Dedifferentiated amniotic fluid mesenchymal stem cell (primary cell): ENCODE results near the gene ZCCHC8.
"Not testable (repeated sequence)": the region's sequence is repeated elsewhere in the genome, so short reads cannot be mapped to it uniquely, and the experiment has no call there.

ENCODE experiments used
- DNase-seq: peaks from one replicate; pipeline ENCODE4 v3.0.0-alpha.2; 2016; ENCODE audit errors: extremely low spot score

ZCCHC8 gene

DNA sequence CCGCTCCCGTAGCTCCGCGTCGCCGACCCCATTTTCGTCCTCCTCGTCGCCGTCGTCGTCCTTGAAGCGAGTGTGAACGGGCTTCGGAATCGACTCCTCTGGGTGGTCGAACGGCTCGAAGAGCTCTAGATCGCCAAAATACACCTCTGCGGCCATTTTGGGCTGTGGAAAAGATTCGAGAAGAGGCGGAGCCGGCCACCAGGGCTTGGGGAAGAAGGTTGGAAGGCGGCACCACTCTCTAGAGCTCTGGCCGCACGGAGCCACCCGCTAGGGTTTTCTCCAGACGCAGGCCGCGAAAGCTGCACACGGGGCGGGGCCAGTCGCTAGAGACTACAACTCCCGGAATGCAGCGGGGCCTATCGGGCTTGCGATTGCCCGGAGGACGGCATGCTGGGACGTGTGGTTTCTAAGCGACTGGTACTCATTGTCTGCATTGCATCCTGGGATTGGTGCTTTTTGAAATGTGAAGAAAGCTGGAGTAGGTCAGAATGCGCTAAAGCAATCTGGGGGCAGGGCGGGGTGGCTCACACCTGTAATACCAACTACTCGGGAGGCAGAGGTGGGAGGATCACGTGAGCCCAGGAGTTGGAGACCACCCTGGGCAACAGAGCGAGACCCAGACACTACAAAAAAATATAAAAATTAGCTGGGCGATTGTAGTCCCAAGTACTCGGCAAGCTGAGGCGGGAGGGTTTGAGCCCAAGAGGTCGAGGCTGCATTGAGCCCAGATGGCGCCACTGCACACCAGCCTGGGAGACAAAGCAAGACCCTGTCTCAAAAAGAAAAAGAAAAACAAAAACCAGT, at the start of gene ZCCHC8:
Gene ZCCHC8 (minus strand): TSS at position 248 of the 804 bp plus-strand sequence. CDS start 92 bp downstream, at position 156.
- peak; percentile 98 for DNase-seq

GRCh38 chr12:122547330-122547729, 46.6 kb upstream of the ZCCHC8 start:
- DNase-seq, result no peak

GRCh38 chr12:122545855-122546254, 45.1 kb upstream of the ZCCHC8 start:
- DNase-seq, result no peak

- no peak for DNase-seq
Measured at GRCh38 chr12:122544537-122544936, 43.8 kb upstream of the ZCCHC8 start.

DNA sequence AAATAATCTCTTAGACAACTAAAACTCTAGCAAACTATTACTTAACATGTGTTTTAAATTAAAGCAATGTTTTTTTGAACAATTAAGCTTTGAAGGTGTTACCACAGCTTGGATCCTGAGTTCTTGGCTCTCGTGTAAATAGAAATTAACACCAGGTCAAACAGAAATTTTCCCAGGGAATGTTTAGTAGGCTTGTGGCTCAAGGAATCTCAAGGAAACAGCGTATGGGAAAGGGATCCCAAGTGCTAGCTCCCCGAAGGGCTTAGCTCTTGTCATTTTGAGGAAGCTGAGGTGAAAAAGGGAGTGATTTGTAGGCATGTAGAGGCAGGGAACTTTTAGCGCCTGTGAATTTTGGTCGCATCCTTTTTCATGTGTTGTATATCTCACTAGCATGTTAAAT, 37.8 kb upstream of the ZCCHC8 start:
- DNase-seq, result no peak

- no peak for DNase-seq
Measured at GRCh38 chr12:122537021-122537420, 36.3 kb upstream of the ZCCHC8 start.

DNA sequence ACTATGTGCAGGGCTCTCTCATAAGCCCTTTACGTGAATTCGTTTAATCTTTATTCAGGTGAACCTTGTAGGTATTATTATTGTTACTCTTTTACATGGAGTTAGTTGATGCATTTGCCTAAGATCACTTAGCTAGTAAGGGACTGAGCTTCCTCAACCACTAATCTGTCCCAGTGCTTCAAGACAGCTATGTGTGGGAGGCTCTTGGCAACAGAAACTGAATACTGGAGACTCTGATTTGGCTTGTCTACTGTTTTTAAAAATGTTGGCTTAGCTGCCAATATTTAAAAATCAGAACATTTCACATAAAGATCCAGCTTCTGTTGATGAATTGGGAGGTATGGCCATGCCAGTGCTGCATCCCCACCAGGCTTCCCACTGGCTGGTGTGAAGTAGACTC, 33.1 kb upstream of the ZCCHC8 start:
- no peak for DNase-seq

GRCh38 chr12:122528992-122529391, 28.3 kb upstream of the ZCCHC8 start:
- no peak for DNase-seq

DNA sequence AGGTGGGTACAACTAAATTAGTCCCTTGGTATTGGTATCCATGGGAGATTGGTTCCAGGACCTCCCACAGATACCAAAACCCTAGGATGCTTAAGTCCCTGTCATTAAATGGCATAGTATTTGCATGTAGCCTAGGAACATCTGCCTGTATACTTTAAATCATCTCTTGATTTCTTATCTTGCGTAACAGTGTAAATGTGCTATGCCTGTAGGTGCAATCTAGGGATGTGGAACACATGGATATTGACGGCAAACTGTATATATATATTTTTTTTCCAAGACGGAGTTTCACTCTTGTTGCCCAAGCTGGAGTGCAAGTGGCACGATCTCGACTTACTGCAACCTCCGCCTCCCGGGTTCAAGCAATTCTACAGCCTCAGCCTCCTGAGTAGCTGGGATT, 27.9 kb upstream of the ZCCHC8 start:
- DNase-seq, result no peak

DNA sequence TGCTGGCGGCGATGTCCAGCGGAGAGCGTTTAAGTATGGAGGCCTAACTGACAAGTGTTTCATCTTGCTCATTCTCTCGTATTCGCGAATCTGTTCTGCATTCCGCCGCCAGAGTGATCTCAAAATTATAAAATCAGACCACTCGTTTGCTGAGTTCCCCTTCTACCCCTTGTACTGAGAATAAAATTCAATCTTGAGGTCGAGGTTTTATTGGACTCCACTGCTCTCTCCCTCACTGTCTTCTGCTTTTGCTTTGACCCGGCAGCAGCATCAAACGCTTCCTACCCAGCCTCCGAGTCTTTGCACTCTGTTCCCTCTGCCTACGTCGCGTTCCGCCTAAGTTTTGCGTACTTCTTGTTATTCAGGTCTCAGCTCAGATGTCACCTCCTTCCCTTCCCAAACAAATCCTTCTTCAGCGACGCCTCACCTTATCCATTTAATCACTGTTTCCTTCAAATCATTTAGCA, 26.8 kb upstream of the ZCCHC8 start:
- DNase-seq, result no peak

GRCh38 chr12:122526683-122527477, 26.1 kb upstream of the ZCCHC8 start, which contains the start of the genes KNTC1 and RSRC2:
Gene KNTC1, plus strand, starts transcription at chr12:122527249. Its CDS starts 2,815 bp downstream, at chr12:122530064.
Gene RSRC2, minus strand, starts transcription at chr12:122526936. Its CDS starts 83 bp downstream, at chr12:122526853.
- DNase-seq, result peak; percentile 100

DNA sequence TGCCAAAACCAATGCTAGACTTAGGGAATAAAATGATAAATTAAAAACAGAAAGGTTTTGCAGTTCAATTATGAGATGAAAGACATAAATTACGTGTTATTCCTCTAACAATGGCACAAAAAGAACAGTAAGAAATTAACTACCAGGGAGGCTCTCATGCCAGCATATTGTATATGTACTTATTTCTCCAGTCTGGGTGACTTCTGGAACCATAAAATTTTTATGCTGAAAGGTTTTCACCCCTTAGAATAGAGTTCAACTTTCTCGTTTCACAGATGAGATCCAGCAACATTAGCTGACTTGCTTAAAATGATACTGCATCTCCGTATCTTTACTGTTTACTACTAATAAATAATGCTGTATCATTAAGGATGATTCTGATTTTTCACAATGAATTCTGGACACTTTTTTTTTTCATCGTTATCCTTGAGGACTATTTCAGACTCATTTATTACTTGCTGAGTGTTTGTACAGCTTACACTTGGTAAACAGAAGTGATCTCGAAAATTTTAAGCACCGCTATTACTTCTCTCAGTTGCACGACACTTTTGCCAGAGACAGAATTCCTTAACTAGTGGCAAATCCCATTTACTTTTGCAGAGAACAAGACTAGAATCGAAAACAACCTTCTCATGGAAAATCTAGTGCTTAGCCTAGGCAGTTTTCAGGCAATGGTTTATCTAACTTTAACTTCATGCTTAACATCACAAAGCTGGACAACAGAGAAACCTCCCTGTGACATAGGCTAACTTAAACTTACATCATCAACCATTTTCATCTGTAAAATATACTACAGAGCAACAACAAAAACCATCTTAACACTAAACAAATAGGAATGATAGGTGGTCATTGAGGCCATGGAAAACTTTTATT, 23.4 kb upstream of the ZCCHC8 start:
- no peak for DNase-seq

DNA sequence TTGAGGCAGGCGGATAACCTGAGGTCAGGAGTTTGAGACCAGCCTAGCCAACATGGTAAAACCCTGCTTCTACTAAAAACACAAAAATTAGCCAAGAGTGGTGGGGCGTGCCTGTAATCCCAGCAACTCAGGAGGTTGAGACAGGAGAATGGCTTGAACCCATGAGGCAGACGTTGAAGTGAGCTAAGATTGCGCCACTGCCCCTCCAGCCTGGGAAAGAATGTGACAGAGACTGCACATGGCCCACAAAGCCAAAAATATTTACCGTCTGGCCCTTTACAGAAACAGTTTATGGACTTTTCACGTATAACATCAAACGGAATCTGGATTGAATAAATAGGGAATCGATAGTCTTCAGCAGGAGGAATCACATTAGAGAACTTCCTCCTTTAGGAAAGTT, 22.5 kb upstream of the ZCCHC8 start:
- DNase-seq, result peak; percentile 27

DNA sequence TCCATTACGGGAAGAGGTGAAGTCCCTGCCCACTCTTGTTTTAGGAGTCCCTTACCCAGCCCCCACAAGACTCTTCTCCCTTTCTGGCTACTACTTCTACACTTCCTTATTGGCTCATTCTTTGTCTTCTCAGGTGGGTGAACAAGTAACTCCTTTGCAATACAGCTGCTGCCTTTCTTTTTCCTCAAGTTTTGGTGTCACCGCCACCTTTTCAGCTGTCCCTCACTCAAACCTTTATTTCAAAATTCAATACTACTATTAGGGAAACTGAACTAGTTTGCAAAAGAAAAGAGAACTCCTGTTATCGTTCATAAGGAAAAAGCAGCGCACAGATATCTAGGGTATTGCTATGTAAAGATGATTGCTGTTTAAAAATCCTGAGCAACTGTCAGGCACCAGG, 19.9 kb upstream of the ZCCHC8 start:
- DNase-seq, result no peak

- no peak for DNase-seq
Measured at GRCh38 chr12:122519418-122519817, 18.7 kb upstream of the ZCCHC8 start.

GRCh38 chr12:122518908-122519307, 18.2 kb upstream of the ZCCHC8 start:
- no peak for DNase-seq

GRCh38 chr12:122517877-122518276, 17.1 kb upstream of the ZCCHC8 start:
- DNase-seq, result peak; percentile 84

DNA sequence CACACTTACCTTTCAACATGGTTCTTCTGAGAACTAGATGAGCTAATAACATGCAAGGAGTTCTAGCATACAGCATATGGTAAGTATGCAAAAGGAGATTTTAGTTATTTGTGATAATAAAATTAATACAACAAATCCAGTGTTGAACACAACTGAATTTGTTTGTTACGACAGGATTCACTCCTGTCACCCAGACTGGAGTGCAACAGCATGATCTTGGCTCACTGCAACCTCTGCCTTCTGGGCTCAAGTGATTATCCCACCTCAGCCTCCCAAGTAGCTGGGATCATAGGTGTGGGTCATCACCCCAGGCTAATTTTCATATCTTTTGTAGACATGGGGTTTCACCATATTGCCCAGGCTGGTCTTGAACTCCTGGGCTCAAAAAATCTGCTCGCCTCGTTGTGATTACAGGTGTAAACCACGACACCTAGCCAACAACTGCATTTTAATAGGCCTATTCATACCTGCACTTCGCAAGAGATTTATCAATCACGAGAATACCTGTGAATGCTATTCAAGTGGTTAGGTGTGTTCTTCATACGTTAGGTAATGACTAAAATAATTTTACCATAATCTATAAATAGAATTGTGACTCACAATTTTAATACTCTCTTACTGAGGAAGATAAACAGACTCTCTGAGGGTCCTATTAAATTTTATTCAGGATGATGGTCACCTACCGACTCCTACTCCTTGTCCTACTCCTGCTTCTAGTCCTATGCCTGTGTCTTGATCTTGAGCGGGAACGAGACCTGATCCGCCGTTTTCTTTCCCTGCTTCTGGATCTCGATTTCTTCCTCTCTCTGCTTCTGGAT, 16.0 kb upstream of the ZCCHC8 start:
- no peak for DNase-seq

GRCh38 chr12:122515275-122515674, 14.5 kb upstream of the ZCCHC8 start:
- DNase-seq, result no peak

GRCh38 chr12:122513660-122514059, 12.9 kb upstream of the ZCCHC8 start:
- no peak for DNase-seq

DNA sequence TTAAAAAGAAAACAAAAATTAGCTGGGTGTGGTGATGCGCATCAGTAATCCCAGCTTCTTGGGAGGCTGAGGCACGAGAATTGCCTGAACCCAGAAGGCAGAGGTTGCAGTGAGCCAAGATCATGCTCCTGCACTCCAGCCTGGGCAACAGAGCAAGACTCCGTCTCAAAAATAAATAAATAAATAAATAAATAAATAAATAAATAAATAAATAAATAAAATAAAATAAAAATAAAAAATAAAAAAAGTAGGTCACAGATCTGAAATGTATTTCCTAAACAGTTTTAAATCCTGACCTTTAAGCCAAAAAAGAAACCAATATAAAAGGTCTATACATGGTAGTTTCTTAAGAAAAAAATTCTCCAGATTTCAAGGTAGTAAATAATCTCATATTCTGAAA, 12.3 kb upstream of the ZCCHC8 start:
- not testable (repeated sequence) for DNase-seq
